Heart left ventricle (tissue), 13 donors: Measurements from ENCODE around the gene FTO.

Experiments used
- CTCF ChIP-seq, 12 donors: fragments of 200-600 bp; sonication (generic) in 4 of 12; IDR thresholded peaks; one replicate each; pipeline versions ENCODE4 v1.5.0 to v1.8.0; 2018 to 2022; ENCODE audit warnings: antibody characterized with exemption in 12 of 12, mild to moderate bottlenecking in 5 of 12
- POLR2A ChIP-seq, 2 donors: fragments of 450-650 bp; IDR thresholded peaks; one replicate each; pipeline ENCODE4 v1.6.1; 2017; ENCODE audit warnings: antibody characterized with exemption in 2 of 2, mild to moderate bottlenecking in 2 of 2, moderate library complexity in 2 of 2
- donor health status: ischemic (EF 13 %, LVEDD 7.1; RV severe dilation, severe dysfunction).
- donor health status: DM: no; HTN: yes; CAD: no.
- donor health status: DM: no; HTN: no; CAD: no.
- donor health status: ischemic (EF 25% LVEDD 6.9; RV normal size, moderate dysfunction).
- donor health status: ischemic (EF 25% LVEDD 5.7; RV mildly dilated, moderate dysfunction).
- donor health status: ischemic (EF 35%, LVEDD 5.7; RV mildly dilated, moderate dysfunction).
- donor health status: nonischemic (EF 11% LVEDD 7.7; RV severe dilation, severe dysfunction).
- donor health status: DM: yes; HTN: yes; CAD: no.
- donor health status: PGD.
- donor health status: ischemic (EF 29% LVEDD 5.4; RV normal size, mild dysfunction).
- donor health status: nonischemic (EF 23%, LVEDD 6.1; RV moderate dilation, normal function).

GRCh38 chr16:54142787-54143186, 438.8 kb downstream of the FTO start:
- TF ChIP-seq CTCF (IDR thresholded peaks at IDR 0.05): no peak
- no peak for TF ChIP-seq POLR2A (IDR thresholded peaks at IDR 0.05)
